Measurements from ENCODE around the gene CELSR1.

GRCh38 chr22:46567471-46567870 is 30.1 kb upstream of the CELSR1 start:
- TF ChIP-seq POLR2A (IDR thresholded peaks at IDR 0.05) (no peak), CTCF (IDR thresholded peaks at IDR 0.05) (no peak)

All from thyroid gland (tissue), 4 donors.